Measurements from ENCODE around the gene PGA3.
"Not testable (repeated sequence)": the region's sequence is repeated elsewhere in the genome, so short reads cannot be mapped to it uniquely, and the experiment has no call there.

GRCh38 chr11:61166331-61166730, 37.0 kb upstream of the PGA3 start:
- not testable (repeated sequence) for TF ChIP-seq CTCF (IDR thresholded peaks at IDR 0.05); POLR2AphosphoS5 (IDR thresholded peaks at IDR 0.05; ENCODE audit: insufficient read depth in 1 of 2, low read depth in 1 of 2); POLR2A (IDR thresholded peaks at IDR 0.05)
